ENCODE data around the gene CD3G. TPM values are rescaled to one million over a fixed set of nuclear protein-coding genes. Genes with fewer than 3 reads are reported as not detected.
"Not testable (repeated sequence)": the region's sequence is repeated elsewhere in the genome, so short reads cannot be mapped to it uniquely, and the experiment has no call there.

Gene CD3G
- 100 to 1,000 TPM; 199 to 212 TPM for total RNA-seq

GRCh38 chr11:118343981-118344515 is at the start of gene CD3G:
Gene CD3G (plus strand): TSS chr11:118344344. CDS start chr11:118344424, 80 bp downstream.
- H3K36me3 Mint-ChIP-seq, result peaks cover 44% of the 10 kb centered on the region
- no peaks in the 10 kb centered on the region for H3K9me3 Mint-ChIP-seq
- POLR2A ChIA-PET, result interaction anchor here (0.7 to 3.8 kb wide), 10 partner anchors 16 to 293 kb away, joined by 3 to 17 read pairs (median 4); partner anchors contain the start of genes JAML, KMT2A, MPZL3 and UBE4A
- H3K4me3 Mint-ChIP-seq, result peak within 1 kb of the TSS; percentile 89
- no peaks in the 10 kb centered on the region for H3K27me3 Mint-ChIP-seq
- H3K4me1 Mint-ChIP-seq, result peaks cover 61% of the 10 kb centered on the region
- H3K27ac Mint-ChIP-seq, result peak within 1 kb of the TSS; percentile 97
- DNase-seq (peak; percentile 77), ATAC-seq (ENCODE audit: low read depth) (peak; percentile 77)

- Mint-ChIP-seq H3K36me3 (no peaks in the 10 kb centered on the region), H3K9me3 (no peaks in the 10 kb centered on the region), H3K4me3 (no peak overlapping the region), H3K27me3 (peaks cover 2% of the 10 kb centered on the region), H3K27ac (no peak overlapping the region), H3K4me1 (peaks cover 21% of the 10 kb centered on the region)
- DNase-seq (no peak), ATAC-seq (ENCODE audit: low read depth) (no peak)
- POLR2A ChIA-PET, result interaction anchor here (0.6 to 1.8 kb wide), 6 partner anchors 10 to 110 kb away, joined by 3 to 16 read pairs (median 4); partner anchors contain the start of genes CD3D, CD3E, JAML and UBE4A
These were observed 48.9 kb upstream of the CD3G start for GRCh38 chr11:118295199-118295598.

GRCh38 chr11:118295815-118296454 is 48.2 kb upstream of the CD3G start:
- peak; percentile 69 for ATAC-seq (ENCODE audit: low read depth)
- no peak for DNase-seq
- peak overlapping the region; percentile 62 for H3K27ac Mint-ChIP-seq
- H3K27me3 Mint-ChIP-seq, result peaks cover 2% of the 10 kb centered on the region
- H3K36me3 Mint-ChIP-seq, result no peaks in the 10 kb centered on the region
- H3K4me3 Mint-ChIP-seq, result no peak overlapping the region
- POLR2A ChIA-PET, result interaction anchor here (0.6 to 1.8 kb wide), 6 partner anchors 9 to 111 kb away, joined by 3 to 16 read pairs (median 4); partner anchors contain the start of genes CD3D, CD3E, JAML and UBE4A
- no peaks in the 10 kb centered on the region for H3K9me3 Mint-ChIP-seq
- peaks cover 21% of the 10 kb centered on the region for H3K4me1 Mint-ChIP-seq

GRCh38 chr11:118301600-118302195 is 42.4 kb upstream of the CD3G start:
- Mint-ChIP-seq H3K27ac (no peak overlapping the region), H3K27me3 (no peaks in the 10 kb centered on the region), H3K4me1 (peaks cover 31% of the 10 kb centered on the region), H3K36me3 (peaks cover 16% of the 10 kb centered on the region), H3K9me3 (no peaks in the 10 kb centered on the region), H3K4me3 (no peak overlapping the region)
- POLR2A ChIA-PET, result interaction anchor here (0.5 to 1.5 kb wide), 2 partner anchors 17 to 801 kb away, joined by 4 read pairs; no protein-coding TSS in a partner anchor
- DNase-seq (no peak), ATAC-seq (ENCODE audit: low read depth) (no peak)

GRCh38 chr11:118304227-118304567 is 39.9 kb upstream of the CD3G start:
- POLR2A ChIA-PET, result interaction anchor here (0.7 to 4.4 kb wide), 15 partner anchors 8 to 109 kb away, joined by 3 to 26 read pairs (median 6); partner anchors contain the start of genes JAML, MPZL2, MPZL3 and UBE4A
- H3K4me1 Mint-ChIP-seq, result peaks cover 50% of the 10 kb centered on the region

GRCh38 chr11:118304568-118305248 is 39.4 kb upstream of the CD3G start, which contains the start of gene CD3E:
Gene CD3E (plus strand): TSS chr11:118304730. CDS start chr11:118304953, 223 bp downstream.
- peaks cover 41% of the 10 kb centered on the region for H3K36me3 Mint-ChIP-seq

More at GRCh38 chr11:118304227-118304567, 39.9 kb upstream of the CD3G start:
- Mint-ChIP-seq H3K27me3 (no peaks in the 10 kb centered on the region), H3K4me3 (peak overlapping the region; percentile 96), H3K9me3 (no peaks in the 10 kb centered on the region), H3K36me3 (peaks cover 36% of the 10 kb centered on the region), H3K27ac (peak overlapping the region; percentile 99)
- no peak for DNase-seq
- ATAC-seq (ENCODE audit: low read depth), result peak; percentile 64

GRCh38 chr11:118305726-118306125 is 38.4 kb upstream of the CD3G start:
- no peaks in the 10 kb centered on the region for H3K9me3 Mint-ChIP-seq
- no peak for DNase-seq
- H3K27me3 Mint-ChIP-seq, result no peaks in the 10 kb centered on the region
- peaks cover 57% of the 10 kb centered on the region for H3K4me1 Mint-ChIP-seq
- peak overlapping the region; percentile 96 for H3K4me3 Mint-ChIP-seq
- H3K27ac Mint-ChIP-seq, result peak overlapping the region; percentile 99
- POLR2A ChIA-PET, result interaction anchor here (1.0 to 4.4 kb wide), 7 partner anchors 8 to 133 kb away, joined by 3 to 26 read pairs (median 6); partner anchors contain the start of genes MPZL2 and UBE4A
- peaks cover 47% of the 10 kb centered on the region for H3K36me3 Mint-ChIP-seq
- peak; percentile 8 for ATAC-seq (ENCODE audit: low read depth)

More at GRCh38 chr11:118304568-118305248, 39.4 kb upstream of the CD3G start, which contains the start of gene CD3E:
- peak; percentile 70 for DNase-seq
- no peaks in the 10 kb centered on the region for H3K27me3 Mint-ChIP-seq
- peak; percentile 79 for ATAC-seq (ENCODE audit: low read depth)
- H3K9me3 Mint-ChIP-seq, result no peaks in the 10 kb centered on the region
- H3K27ac Mint-ChIP-seq, result peak within 1 kb of the TSS; percentile 99
- POLR2A ChIA-PET, result interaction anchor here (0.7 to 4.4 kb wide), 17 partner anchors 9 to 134 kb away, joined by 3 to 26 read pairs (median 5); partner anchors contain the start of genes JAML, MPZL2, MPZL3 and UBE4A
- peak within 1 kb of the TSS; percentile 96 for H3K4me3 Mint-ChIP-seq
- H3K4me1 Mint-ChIP-seq, result peaks cover 54% of the 10 kb centered on the region

- no peak for DNase-seq
- Mint-ChIP-seq H3K9me3 (no peaks in the 10 kb centered on the region), H3K27ac (peak overlapping the region; percentile 99), H3K27me3 (no peaks in the 10 kb centered on the region), H3K36me3 (peaks cover 51% of the 10 kb centered on the region), H3K4me1 (peaks cover 66% of the 10 kb centered on the region), H3K4me3 (peak overlapping the region; percentile 96)
- ATAC-seq (ENCODE audit: low read depth), result peak; percentile 13
- POLR2A ChIA-PET, result interaction anchor here (2.0 to 4.4 kb wide), 2 partner anchors 53 to 80 kb away, joined by 6 to 26 read pairs; partner anchors contain the start of gene UBE4A
These were observed 37.6 kb upstream of the CD3G start for GRCh38 chr11:118306556-118306955.

GRCh38 chr11:118308995-118309528 is 35.1 kb upstream of the CD3G start:
- DNase-seq; ATAC-seq (ENCODE audit: low read depth); H3K27me3 Mint-ChIP-seq; H3K9me3 Mint-ChIP-seq: not testable (repeated sequence)
- POLR2A ChIA-PET, result interaction anchor here (1.0 to 1.6 kb wide), 2 partner anchors 50 to 51 kb away, joined by 3 to 5 read pairs; partner anchors contain the start of gene UBE4A
- H3K36me3 Mint-ChIP-seq, result peaks cover 62% of the 10 kb centered on the region
- H3K27ac Mint-ChIP-seq, result peak overlapping the region; percentile 27
- peaks cover 66% of the 10 kb centered on the region for H3K4me1 Mint-ChIP-seq
- H3K4me3 Mint-ChIP-seq, result peak overlapping the region; percentile 96

- H3K36me3 Mint-ChIP-seq, result peaks cover 63% of the 10 kb centered on the region
- H3K9me3 Mint-ChIP-seq, result no peaks in the 10 kb centered on the region
- H3K27me3 Mint-ChIP-seq, result no peaks in the 10 kb centered on the region
- POLR2A ChIA-PET, result interaction anchor here (0.9 to 1.4 kb wide), 3 partner anchors 49 to 112 kb away, joined by 3 to 4 read pairs (median 3); partner anchors contain the start of genes JAML and UBE4A
- DNase-seq (no peak), ATAC-seq (ENCODE audit: low read depth) (no peak)
- H3K27ac Mint-ChIP-seq, result peak overlapping the region; percentile 43
- H3K4me1 Mint-ChIP-seq, result peaks cover 71% of the 10 kb centered on the region
- H3K4me3 Mint-ChIP-seq, result peak overlapping the region; percentile 22
These were observed 33.9 kb upstream of the CD3G start for GRCh38 chr11:118310271-118310670.

- Mint-ChIP-seq H3K27me3 (no peaks in the 10 kb centered on the region), H3K4me3 (peak overlapping the region; percentile 30), H3K9me3 (no peaks in the 10 kb centered on the region), H3K36me3 (peaks cover 64% of the 10 kb centered on the region), H3K27ac (peak overlapping the region; percentile 56), H3K4me1 (peaks cover 75% of the 10 kb centered on the region)
- ATAC-seq (ENCODE audit: low read depth), result no peak
- POLR2A ChIA-PET, result interaction anchor here (0.9 to 1.4 kb wide), 2 partner anchors 86 to 112 kb away, joined by 3 to 4 read pairs; partner anchors contain the start of gene JAML
- no peak for DNase-seq
These were observed 33.2 kb upstream of the CD3G start for GRCh38 chr11:118310781-118311485.

Data from activated naive CD8-positive, alpha-beta T cell treated with anti-CD3 and anti-CD28 coated beads, Interleukin-2, amount 10 ng/mL, durations not matched to agents 7 days and 5 days (primary cell).